ENCODE results near the gene TRAPPC1.

TRAPPC1 gene

GRCh38 chr17:7884581-7885366, 47.0 kb downstream of the TRAPPC1 start:
- H3K27me3 ChIP-seq (ENCODE audit: insufficient read depth, low read depth, severe bottlenecking): no peaks in the 10 kb centered on the region
- H3K4me3 ChIP-seq (ENCODE audit: low read depth, low read length): peak overlapping the region; percentile 77
- no peak for DNase-seq
- TF ChIP-seq CTCF (IDR thresholded peaks at IDR 0.05; ENCODE audit: low read depth, low read length): no peak
- peaks cover 22% of the 10 kb centered on the region for H3K36me3 ChIP-seq
- H3K27ac ChIP-seq: peak overlapping the region; percentile 90
- no peaks in the 10 kb centered on the region for H3K9me3 ChIP-seq (ENCODE audit: severe bottlenecking)

GRCh38 chr17:7883781-7884386, 47.9 kb downstream of the TRAPPC1 start:
- Histone ChIP-seq H3K4me3 (ENCODE audit: low read depth, low read length) (peak overlapping the region; percentile 30), H3K27ac (peak overlapping the region; percentile 15; the same call in 1 of the 2 replicates), H3K27me3 (ENCODE audit: insufficient read depth, low read depth, severe bottlenecking) (no peaks in the 10 kb centered on the region), H3K36me3 (peaks cover 23% of the 10 kb centered on the region), H3K9me3 (ENCODE audit: severe bottlenecking) (no peaks in the 10 kb centered on the region)
- no peak for TF ChIP-seq CTCF (IDR thresholded peaks at IDR 0.05; ENCODE audit: low read depth, low read length)
- no peak for DNase-seq

GRCh38 chr17:7882629-7883028, 49.1 kb downstream of the TRAPPC1 start:
- no peak overlapping the region for H3K4me3 ChIP-seq (ENCODE audit: low read depth, low read length)
- DNase-seq: no peak
- H3K27ac ChIP-seq: no peak overlapping the region
- no peaks in the 10 kb centered on the region for H3K9me3 ChIP-seq (ENCODE audit: severe bottlenecking)
- peaks cover 24% of the 10 kb centered on the region for H3K36me3 ChIP-seq
- no peaks in the 10 kb centered on the region for H3K27me3 ChIP-seq (ENCODE audit: insufficient read depth, low read depth, severe bottlenecking)
- TF ChIP-seq CTCF (IDR thresholded peaks at IDR 0.05; ENCODE audit: low read depth, low read length): no peak

GRCh38 chr17:7882068-7882467, 49.7 kb downstream of the TRAPPC1 start:
- no peaks in the 10 kb centered on the region for H3K27me3 ChIP-seq (ENCODE audit: insufficient read depth, low read depth, severe bottlenecking)
- peaks cover 24% of the 10 kb centered on the region for H3K36me3 ChIP-seq
- H3K27ac ChIP-seq: no peak overlapping the region
- no peak for TF ChIP-seq CTCF (IDR thresholded peaks at IDR 0.05; ENCODE audit: low read depth, low read length)
- H3K4me3 ChIP-seq (ENCODE audit: low read depth, low read length): no peak overlapping the region
- no peaks in the 10 kb centered on the region for H3K9me3 ChIP-seq (ENCODE audit: severe bottlenecking)
- DNase-seq: no peak

- no peaks in the 10 kb centered on the region for H3K27me3 ChIP-seq (ENCODE audit: insufficient read depth, low read depth, severe bottlenecking)
- no peaks in the 10 kb centered on the region for H3K9me3 ChIP-seq (ENCODE audit: severe bottlenecking)
- DNase-seq: no peak
- H3K36me3 ChIP-seq: peaks cover 30% of the 10 kb centered on the region
- no peak overlapping the region for H3K27ac ChIP-seq
- TF ChIP-seq CTCF (IDR thresholded peaks at IDR 0.05; ENCODE audit: low read depth, low read length): no peak
- H3K4me3 ChIP-seq (ENCODE audit: low read depth, low read length): no peak overlapping the region
Observed at GRCh38 chr17:7881276-7882054, 50.3 kb downstream of the TRAPPC1 start.
